GM21515 (cell line): ENCODE data around the gene KASH5.
"Not testable (repeated sequence)": the region's sequence is repeated elsewhere in the genome, so short reads cannot be mapped to it uniquely, and the experiment has no call there.

ENCODE experiments used
- ATAC-seq: cut with Tn5 transposase; IDR thresholded peaks from one replicate; pipeline ENCODE4 v1.9.1; 2021; ENCODE audit not compliant: unreplicated experiment

KASH5 gene

DNA sequence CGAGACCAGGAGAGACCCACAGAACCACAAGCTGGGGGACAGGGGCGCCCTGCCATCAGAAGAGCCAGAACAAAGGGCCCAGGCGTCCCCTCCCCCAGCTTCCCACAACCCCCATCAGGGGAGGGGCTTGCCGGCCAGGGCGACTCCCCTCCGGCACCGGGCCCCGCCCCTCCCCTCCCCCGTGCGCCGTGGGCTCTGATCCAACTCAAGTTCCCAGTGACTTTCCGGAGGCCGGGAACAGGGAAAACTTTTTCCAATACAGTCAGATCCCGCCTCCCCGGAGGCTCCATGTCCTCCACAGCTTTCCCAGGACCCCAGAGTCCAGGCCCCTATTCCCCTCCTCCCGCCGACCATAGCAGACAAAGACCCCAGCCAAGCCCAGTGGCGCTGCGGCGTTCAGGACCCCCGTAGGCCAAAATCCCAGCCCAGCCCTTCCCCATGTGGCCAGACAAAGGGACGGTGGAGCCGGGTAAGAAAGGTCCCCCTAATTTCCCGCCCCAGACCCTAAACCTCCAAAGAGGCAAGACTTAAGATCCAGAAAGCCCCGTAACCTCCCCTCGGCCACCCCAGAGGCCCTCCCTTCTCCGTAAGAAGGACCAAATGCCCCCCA lies 26.5 kb upstream of the KASH5 start:
- no peak for ATAC-seq

DNA sequence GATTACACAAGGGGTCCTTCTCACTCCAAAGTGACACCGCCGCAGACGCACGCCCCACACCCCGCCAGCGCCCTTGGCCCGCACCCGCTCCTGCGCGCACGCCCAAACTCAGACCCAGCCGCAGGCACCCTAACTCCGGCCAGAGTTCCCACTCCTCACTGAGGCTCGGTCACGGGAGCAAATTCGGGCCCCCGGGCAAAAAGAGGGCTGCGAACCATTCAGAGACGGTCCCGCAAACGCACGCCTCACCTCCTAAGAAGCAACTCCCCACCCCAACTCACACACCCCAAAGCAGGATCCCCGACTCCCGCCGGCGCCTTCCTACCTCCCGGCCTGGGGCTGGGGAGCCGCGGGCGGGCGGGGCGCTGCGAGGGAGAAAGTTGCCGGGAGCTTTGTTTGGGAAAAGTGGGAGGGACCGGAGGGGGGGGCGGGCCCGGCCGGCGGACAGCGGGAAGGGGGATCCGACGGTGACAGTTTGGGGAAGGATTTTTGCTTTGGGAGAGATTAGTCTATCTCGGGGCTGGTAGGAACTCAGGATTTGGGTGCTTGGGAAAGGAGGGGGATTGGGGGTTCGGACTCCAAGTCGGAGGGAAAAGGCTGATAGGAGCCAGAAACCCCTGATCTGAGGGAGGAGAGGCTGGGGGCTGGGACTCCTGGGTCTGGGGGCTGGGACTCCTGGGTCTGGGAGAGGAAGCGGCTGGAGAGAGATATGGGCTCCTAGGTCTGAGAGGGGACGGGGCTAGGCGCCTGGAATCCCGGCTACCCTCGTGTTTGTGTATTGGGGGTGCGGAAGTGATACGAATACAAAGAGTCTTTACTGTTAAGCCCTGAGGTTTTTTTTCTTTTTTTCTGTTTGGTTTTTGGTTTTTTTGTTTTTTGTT lies 25.8 kb upstream of the KASH5 start, which contains the start of gene TEAD2:
TSS of gene TEAD2 (minus strand) at position 369 of the 881 bp plus-strand sequence. CDS start 2,341 bp downstream, outside the sequence.
- no peak for ATAC-seq

DNA sequence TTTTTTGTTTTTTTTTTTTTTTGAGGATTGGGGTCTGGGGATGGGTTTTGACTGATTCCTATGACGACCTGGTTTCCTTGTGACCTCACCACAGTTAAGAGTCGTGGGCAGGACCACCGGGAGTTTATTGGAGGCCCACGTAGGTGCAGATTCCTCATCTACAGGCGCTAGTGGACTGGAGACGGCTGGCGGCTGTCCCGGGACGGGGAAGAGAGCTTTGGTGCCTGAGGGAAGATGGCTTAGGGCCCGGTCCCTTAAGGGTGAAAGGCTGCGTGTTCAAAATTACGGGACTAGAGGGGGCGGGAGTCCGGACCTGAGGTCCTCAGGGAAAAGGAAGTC lies 25.2 kb upstream of the KASH5 start:
- ATAC-seq, result no peak

DNA sequence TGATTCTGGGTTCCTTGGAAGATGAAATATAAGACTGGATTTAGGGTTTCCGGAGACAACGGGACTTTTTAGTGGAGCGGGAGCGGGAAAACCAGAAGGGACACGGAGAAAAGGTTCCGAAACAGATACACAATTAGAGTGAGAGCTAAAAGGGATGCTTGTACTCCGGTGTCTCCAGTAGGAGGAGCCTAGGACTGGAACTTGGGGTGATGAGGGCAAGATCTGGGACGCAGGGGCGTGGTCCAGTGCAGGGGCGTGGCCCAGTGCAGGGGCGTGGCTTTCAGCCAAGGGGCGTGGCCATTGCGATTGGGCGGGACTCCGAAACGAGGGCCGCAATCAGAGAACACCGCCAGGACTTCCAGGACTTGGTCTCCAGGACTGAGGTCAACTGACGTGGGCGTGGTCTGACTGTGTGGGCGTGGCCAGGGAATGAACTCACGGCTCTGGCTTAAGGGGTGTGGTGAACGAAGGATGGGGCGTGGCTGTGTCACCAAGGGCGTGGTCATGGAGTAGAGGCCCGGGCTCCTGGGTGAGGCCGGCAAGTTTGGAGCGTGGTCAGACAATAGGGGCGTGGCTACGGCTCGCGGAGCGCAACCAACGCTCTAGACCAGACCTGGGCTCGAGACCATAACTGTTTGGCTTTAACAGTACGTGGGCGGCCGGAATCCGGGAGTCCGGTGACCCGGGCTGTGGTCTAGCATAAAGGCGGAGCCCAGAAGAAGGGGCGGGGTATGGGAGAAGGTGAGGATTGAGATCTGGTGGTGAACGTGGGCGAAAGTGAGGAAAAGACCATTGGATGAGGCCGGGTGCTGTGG lies 24.6 kb upstream of the KASH5 start, which contains the start of gene DKKL1:
TSS of gene DKKL1 (plus strand) at position 610 of the 815 bp plus-strand sequence. CDS start at position 732, 122 bp downstream.
- ATAC-seq, result no peak

DNA sequence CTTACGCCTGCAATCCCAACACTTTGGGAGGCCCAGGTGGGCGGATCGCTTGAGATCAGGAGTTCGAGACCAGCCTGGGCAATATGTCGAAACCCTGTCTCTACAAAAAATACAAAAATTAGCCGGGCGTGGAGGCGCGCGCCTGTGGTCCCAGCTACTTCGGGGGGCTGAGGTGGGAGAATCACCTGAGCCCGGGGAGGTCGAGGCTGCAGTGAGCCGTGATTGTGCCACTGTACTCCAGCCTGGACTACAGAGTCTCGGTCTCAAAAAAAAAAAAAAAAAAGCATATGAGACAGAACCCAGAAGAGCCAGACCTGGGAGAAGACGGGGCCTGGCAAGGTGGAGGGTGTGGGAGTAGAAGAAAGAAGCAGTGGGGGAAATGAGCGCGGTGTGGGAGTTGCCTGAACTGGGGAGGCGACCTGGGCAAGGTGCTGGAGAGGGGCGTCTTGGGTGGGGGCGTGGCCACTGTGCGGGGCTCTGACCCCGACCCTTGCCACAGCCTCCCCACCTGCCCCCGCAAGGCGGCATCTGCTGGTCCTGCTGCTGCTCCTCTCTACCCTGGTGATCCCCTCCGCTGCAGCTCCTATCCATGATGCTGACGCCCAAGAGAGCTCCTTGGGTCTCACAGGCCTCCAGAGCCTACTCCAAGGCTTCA lies 23.8 kb upstream of the KASH5 start:
- ATAC-seq, result no peak

DNA sequence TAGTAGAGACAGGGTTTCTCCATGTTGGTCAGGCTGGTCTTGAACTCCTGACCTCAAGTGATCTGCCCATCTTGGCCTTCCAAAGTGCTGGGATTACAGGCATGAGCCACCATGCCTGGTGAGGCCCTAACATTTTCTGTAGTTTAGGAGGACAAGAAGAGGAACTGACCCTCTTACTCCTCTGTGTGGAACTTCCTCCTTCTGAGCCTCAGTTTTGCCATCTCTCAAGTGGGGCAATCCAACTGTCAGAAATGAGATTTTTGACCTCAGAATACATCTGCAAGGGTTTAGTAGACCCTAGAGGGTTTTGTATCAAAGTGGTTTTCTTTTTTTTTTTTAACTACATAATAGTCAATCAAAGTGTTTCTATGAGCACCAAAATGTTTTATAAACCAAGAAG lies 21.9 kb upstream of the KASH5 start:
- no peak for ATAC-seq

DNA sequence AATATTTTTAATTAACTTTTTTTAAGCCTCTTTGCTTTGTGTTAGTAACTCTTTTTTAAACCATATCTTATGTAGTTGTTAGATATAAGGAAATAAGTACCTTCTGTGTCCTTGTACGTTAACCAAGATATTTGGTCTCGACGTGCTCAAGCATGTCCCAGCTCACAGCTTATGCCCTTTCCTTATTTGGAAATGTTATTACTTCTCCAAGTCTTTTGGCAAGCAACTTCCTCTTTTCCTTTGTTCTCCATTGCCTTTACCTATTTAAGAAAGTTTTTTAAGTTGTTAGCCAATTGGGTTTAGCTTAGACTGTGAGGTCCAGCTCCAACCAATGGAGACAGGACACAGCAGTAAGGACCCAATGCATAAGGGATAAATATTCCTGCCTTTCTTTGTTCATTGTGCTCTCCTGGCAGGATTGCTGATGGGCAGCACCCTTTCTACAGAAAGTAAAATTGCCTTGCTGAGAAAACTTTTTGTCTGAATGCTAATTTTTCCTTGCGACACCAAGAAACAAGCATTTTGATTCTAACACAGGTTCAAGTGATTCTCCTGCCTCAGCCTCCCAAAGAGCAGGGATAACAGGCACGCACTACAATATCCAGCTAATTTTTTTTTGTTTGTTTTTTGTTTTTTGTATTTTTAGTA lies 19.2 kb upstream of the KASH5 start:
- ATAC-seq, result no peak

DNA sequence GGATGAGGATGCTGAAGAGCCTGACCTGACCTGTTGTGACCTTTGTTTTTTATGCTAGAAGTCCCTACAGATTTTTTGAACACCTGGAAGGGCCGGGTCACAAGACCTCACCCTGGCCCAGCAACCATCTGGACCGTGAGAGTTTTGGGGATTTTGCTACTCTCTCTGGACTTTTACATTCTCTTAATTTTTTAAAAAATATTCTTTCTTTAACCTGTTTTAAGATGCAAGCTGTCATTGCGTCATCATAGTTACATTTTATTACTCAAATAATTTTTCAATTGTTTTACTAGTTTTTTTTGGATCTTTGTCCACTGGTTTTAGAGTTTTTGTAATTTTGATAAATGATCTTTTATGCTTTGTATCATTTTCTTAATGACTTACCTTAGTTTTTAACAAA lies 16.9 kb upstream of the KASH5 start:
- ATAC-seq, result no peak

DNA sequence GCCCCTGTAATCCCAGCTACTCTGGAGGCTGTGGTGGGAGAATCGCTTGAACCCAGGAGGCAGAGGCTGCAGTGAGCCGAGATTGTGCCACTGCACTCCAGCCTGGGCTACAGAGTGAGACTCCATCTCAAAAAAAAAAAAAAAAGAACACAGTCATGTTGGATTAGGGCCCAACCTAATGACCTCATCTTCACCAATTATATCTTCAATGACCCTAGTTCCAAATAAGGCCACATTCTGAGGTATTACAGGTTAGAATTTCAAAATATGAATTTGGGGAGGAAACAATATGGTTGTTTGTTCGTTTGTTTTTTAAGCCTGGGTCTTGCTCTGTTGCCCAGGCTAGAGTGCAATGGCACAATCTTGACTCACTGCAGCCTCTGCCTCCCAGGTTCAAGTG lies 14.9 kb upstream of the KASH5 start:
- ATAC-seq, result not testable (repeated sequence)

DNA sequence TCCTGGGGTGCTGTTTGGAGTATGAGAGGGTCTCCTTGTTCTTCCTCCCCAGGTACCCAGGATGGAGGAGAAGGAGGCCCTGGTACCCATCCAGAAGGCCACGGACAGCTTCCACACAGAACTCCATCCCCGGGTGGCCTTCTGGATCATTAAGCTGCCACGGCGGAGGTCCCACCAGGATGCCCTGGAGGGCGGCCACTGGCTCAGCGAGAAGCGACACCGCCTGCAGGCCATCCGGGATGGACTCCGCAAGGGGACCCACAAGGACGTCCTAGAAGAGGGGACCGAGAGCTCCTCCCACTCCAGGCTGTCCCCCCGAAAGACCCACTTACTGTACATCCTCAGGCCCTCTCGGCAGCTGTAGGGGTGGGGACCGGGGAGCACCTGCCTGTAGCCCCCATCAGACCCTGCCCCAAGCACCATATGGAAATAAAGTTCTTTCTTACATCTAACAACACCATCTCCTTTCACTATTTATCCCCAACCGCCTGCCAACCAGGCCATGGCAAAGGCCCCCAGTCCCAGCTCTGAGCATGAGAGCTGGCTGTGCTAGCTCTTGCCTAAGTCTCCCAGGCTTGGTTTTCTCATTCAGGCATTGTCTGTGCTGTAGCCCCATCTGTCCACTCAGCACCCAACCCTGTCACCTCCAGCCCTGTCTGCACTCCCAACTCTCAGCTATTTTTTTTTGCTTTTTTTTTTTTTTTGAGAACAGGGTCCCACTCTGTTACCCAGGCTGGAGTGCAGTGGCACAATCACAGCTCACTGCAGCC lies 13.2 kb upstream of the KASH5 start:
- ATAC-seq, result no peak

DNA sequence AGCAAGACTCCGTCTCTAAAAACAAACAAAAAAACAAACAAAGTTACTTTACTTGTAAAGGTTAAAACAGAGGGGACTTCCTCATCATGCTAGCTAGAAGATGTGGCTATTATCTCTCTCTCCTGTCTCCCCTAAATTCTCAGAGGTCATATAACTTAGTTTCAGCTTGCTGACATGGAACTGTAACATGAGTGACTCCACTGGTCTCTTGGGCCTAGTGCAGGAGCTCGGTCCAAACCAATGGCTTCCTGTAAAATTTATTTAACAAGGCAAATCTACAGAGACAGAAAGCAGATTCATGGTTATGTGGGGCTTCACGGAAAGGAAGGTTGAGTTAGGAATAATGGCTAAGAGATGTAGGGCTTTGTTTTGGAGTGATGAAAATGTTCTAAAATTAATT lies 9.5 kb upstream of the KASH5 start:
- no peak for ATAC-seq

DNA sequence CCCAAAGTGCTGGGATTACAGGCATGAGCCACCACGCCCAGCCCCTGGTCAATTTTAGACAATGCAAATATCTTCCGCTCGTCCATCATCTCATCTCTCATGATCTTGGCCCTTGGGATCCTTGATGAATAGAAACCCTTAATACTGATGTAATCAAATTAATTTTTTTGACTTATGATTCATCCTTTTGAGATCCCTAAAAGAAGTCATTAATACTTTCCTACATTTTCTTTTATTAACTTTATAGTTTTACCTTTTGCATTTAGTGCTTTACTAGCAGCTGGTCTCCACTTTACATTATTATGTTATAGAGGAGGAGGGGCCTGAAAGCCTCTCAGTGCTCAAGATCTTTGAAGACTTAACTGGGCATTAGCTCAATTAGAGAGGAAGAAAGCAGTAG lies 7.7 kb upstream of the KASH5 start:
- ATAC-seq, result no peak

DNA sequence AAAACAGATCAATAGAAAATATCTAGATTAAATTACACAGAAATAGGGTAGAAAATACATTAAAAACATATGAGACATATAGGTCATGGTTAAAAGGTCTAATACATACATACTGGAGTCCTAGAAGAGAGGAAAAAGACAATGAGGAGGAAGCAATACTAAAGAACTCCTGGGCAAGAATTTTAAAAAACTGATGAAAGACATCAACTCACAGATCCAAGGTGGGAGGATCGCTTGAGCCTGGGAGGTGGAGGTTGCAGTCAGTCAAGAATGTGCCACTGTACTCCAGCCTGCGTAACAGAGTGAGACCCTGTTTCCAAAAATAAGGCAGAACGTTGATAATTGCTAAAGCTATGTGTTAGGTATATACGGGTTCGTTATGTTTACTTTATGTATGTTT lies 5.4 kb upstream of the KASH5 start:
- ATAC-seq, result no peak

DNA sequence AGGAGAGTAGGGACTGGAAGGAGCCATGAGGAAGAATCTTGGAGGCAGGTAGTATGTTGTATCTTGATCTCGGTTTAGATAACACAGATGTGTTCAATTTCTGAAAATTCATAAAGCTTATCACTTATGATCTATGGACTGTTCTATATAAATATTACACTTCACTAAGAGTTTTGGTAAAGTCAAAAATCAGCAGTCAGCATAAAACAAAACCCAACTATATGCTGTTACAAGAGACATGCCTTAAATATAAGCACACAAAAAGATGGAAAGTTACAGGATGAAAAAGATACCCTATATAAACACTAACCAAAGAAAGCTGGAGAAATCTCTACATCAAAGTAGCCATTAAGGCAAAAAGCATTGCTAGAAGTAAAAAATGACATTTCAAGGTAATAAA lies 4.5 kb upstream of the KASH5 start:
- ATAC-seq, result no peak

DNA sequence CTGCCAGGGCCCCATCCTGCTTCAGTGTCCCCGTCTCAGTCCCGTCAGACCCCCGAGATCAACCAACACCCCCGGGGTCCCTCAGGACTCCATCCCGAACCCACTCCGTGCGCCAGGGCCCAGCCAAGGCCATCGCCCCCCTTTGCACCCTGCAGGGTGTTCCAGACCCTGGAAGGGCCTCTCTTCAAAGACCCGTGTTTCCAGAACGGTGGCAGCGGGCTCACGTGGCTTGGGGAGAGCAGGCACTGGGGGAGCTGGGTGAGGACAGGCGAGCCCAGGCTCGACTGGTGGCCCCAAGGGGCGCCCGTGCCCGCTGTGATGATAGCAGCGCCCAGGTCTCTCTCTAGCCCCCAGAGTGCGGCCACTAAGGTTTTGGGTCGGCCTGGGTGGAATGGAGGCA lies 1.4 kb downstream of the KASH5 start:
- no peak for ATAC-seq

DNA sequence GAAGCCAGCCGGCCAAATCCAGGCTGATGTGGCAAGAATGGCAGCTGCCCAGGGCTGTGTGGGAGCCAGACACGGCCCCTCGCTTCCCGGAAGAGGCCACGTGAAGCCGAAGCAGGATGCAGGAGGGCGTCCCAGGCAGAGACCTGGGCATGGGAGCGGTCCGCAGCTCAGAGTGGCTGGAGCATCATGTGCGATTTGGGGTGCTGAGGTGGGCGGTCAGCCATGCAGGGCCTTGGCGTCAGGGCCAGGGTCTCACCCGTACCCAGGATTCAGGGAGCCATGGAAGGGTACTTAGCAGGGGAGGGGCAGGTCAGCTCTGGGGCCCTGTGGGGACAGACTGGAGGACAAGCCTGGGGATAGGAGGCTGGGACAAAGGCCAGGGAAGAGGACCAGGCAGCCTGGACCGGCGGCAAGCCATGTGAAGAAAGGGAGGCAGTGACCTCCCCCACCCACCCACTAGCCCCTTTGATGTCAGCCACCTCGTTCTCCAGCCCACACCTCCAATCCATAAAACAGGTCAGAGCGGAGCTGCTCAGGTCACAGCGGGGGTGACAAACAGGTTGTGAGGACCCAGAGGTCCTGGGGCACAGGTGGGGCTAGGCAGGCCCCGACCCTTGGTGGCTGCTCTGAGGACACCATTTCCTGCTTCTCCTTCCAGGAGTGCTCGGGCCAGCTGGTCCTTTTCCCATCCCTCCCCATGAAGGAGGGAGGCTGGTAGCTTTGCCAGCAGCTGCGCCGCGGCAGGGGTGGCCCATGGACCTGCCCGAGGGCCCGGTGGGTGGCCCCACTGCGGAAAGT lies 2.3 kb downstream of the KASH5 start:
- no peak for ATAC-seq

DNA sequence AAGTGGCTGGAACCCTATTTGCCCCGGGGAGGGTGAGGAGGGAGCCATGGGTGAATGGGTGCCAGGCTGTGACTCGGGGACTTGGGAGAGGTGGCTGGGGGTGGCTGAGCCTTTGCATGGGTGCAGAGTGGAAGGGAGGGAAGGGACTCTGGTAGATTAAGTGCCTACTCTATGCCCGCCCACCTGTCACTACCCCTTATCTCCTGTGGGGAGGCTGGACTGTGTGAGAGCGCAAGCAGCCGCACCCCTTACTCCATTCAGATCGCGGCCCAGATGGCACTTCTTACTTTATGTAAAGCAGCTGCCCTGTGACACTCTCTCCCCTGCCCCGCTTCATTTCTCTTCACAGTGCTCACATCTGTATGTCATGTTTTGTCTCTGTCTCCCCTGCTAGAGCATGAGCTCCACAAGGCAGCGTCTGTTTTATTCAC lies 2.9 kb downstream of the KASH5 start:
- no peak for ATAC-seq

DNA sequence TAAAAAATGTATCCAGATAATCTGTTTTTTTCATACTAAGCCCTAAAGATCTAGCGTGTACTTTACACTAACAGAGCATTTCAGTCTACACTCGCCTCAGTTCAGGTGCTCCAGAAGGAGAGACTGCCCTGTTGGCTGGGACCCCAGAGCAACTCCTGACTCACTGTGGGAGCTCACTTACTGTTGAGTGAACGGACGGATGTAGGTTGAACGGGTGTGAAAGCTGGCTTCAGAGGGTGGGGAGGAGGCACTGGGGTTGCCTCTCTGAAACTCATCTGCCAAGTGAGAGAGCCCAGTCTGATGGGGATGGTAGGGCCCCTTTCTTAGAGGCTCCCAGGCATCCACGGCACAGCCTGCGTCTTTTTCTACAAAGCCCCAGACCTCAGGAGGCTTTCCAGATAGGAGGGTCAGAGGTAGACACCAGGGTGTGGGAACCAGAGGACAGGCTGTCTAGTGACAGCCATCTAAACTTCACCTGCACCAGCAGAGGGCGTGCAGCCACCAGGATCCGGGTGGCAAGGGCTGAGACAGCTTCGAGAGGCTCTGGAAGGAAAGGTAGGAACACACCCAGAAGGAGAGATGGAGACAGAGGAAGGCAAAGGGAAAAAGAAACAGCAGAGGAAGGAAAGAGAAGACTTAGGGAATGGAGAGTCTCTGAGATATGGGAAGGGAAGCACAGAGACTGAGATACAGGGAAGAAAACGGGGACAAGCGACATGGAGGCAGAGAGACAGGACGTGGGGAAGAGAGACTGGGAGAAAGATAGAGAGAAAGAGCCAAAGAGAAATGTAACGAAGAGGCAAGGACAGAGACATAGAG lies 3.7 kb downstream of the KASH5 start:
- no peak for ATAC-seq
